Loucy (cell line): Measurements from ENCODE around the gene MACROH2A2.

Source experiments
- H2AFZ ChIP-seq: fragments of 200-600 bp; sonication (generic); 2 replicates; pipeline ENCODE4 v1.6.0; 2016; ENCODE audit warnings: antibody characterized with exemption, mild to moderate bottlenecking, low read length, moderate library complexity
- H3F3A ChIP-seq: fragments of 200-600 bp; 2 replicates; pipeline ENCODE4 v1.6.0; 2016; ENCODE audit warnings: antibody characterized with exemption, low read depth, mild to moderate bottlenecking
- H3K27me3 ChIP-seq: fragments of 200-600 bp; sonication (generic); 2 replicates; pipeline ENCODE4 v1.6.1; 2014; ENCODE audit warnings: low read length, mild to moderate bottlenecking; ENCODE audit not compliant: insufficient read depth, poor library complexity, severe bottlenecking
- H3K36me3 ChIP-seq: fragments of 200-600 bp; sonication (generic); 2 replicates; pipeline ENCODE4 v1.6.1; 2016; ENCODE audit warnings: low read length; ENCODE audit not compliant: insufficient read depth
- H3K4me1 ChIP-seq: fragments of 200-600 bp; sonication (generic); 2 replicates; pipeline ENCODE4 v1.5.1; 2014; ENCODE audit warnings: low read length, mild to moderate bottlenecking; ENCODE audit not compliant: insufficient read depth, poor library complexity, severe bottlenecking
- H3K4me2 ChIP-seq: fragments of 200-600 bp; sonication (generic); 2 replicates; pipeline ENCODE4 v1.6.0; 2014; ENCODE audit warnings: antibody characterized with exemption, low read length, low read depth, mild to moderate bottlenecking; ENCODE audit not compliant: poor library complexity, severe bottlenecking
- H3K4me3 ChIP-seq: fragments of 200-600 bp; sonication (generic); 2 replicates; pipeline ENCODE4 v1.5.1; 2014; ENCODE audit warnings: low read length, mild to moderate bottlenecking, mixed read lengths; ENCODE audit not compliant: poor library complexity, severe bottlenecking
- H3K79me2 ChIP-seq: fragments of 200-600 bp; sonication (generic); 2 replicates; pipeline ENCODE4 v1.6.1; 2014; ENCODE audit warnings: low read length; ENCODE audit not compliant: insufficient read depth
- H3K9ac ChIP-seq: fragments of 200-600 bp; sonication (generic); 2 replicates; pipeline ENCODE4 v1.6.0; 2014; ENCODE audit warnings: mild to moderate bottlenecking, low read depth, low read length, moderate library complexity; ENCODE audit not compliant: poor library complexity, severe bottlenecking
- H3K9me2 ChIP-seq: fragments of 200-600 bp; sonication (generic); replicated peaks from 2 replicates; pipeline ENCODE4 v1.6.1; 2016; ENCODE audit warnings: low read depth, low read length, mixed read lengths
- H3K9me3 ChIP-seq: fragments of 200-600 bp; sonication (generic); 2 replicates; pipeline ENCODE4 v1.6.1; 2014; ENCODE audit warnings: mild to moderate bottlenecking, antibody characterized with exemption, low read length, low read depth; ENCODE audit not compliant: insufficient read depth
- H4K20me1 ChIP-seq: fragments of 200-600 bp; sonication (generic); 2 replicates; pipeline ENCODE4 v1.6.0; 2014; ENCODE audit warnings: antibody characterized with exemption, low read length, mild to moderate bottlenecking; ENCODE audit not compliant: insufficient read depth, poor library complexity, severe bottlenecking
- EZH2phosphoT487 ChIP-seq: fragments of 200-600 bp; IDR thresholded peaks from 2 replicates; pipeline ENCODE4 v1.6.1; 2018; ENCODE audit warnings: antibody characterized with exemption, mild to moderate bottlenecking, moderate library complexity, borderline replicate concordance
- TF ChIP-seq, protein P1 (sequence below): fragments of 200-600 bp; sonication (generic); conservative IDR thresholded peaks from 2 replicates; pipeline ENCODE4 v1.5.1; 2014; ENCODE audit warnings: mild to moderate bottlenecking, antibody characterized with exemption, low read length

The MACROH2A2 gene

DNA sequence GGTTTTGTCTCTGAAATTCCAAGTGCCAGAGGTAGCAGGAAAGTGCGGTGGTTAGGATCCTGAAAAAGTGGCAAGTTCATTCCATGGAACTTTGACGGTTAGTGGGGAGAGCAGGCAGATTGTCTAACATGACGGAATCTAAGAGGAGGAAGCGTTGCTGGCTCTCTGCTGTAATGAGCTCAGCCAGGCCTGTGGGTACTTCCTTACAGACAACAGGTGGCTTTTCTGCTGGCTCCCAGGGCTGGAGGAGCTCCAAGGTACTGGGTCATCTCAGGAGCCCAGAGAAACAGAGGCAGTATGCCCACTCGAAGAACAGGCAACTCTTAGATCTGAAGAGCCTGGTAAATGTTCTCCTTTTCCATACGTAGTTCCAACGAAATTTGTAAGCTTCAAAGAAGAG is 83.0 kb downstream of the MACROH2A2 start:
- Histone ChIP-seq H3K36me3 (no peaks in the 10 kb centered on the region), H3K4me1 (no peaks in the 10 kb centered on the region), H3K79me2 (no peaks in the 10 kb centered on the region), H3F3A (no peaks in the 10 kb centered on the region), H4K20me1 (no peaks in the 10 kb centered on the region), H3K27me3 (no peaks in the 10 kb centered on the region), H3K4me2 (no peak overlapping the region), H2AFZ (no peak overlapping the region), H3K9me2 (no peaks in the 10 kb centered on the region), H3K9ac (no peak overlapping the region), H3K4me3 (no peak overlapping the region), H3K9me3 (no peaks in the 10 kb centered on the region)
- no peak for TF ChIP-seq EZH2phosphoT487
- TF ChIP-seq, protein P1, sequence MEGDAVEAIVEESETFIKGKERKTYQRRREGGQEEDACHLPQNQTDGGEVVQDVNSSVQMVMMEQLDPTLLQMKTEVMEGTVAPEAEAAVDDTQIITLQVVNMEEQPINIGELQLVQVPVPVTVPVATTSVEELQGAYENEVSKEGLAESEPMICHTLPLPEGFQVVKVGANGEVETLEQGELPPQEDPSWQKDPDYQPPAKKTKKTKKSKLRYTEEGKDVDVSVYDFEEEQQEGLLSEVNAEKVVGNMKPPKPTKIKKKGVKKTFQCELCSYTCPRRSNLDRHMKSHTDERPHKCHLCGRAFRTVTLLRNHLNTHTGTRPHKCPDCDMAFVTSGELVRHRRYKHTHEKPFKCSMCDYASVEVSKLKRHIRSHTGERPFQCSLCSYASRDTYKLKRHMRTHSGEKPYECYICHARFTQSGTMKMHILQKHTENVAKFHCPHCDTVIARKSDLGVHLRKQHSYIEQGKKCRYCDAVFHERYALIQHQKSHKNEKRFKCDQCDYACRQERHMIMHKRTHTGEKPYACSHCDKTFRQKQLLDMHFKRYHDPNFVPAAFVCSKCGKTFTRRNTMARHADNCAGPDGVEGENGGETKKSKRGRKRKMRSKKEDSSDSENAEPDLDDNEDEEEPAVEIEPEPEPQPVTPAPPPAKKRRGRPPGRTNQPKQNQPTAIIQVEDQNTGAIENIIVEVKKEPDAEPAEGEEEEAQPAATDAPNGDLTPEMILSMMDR = no peak

DNA sequence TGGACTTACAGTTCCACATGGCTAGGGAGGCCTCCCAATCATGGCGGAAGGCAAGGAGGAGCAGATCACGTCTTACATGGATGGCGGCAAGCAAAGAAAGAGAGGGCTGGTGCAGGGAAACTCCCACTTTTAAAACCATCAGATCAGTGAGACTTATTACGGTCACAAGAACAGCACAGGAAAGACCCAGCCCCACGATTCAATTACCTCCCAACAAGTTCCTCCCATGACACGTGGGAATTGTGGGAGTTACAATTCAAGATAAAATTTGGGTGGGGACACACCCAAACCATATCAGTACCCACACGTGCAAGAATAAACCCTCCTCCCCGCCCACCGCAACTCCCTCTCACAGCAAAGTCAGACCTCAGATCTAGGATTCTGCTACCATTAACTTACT is 84.5 kb downstream of the MACROH2A2 start:
- no peaks in the 10 kb centered on the region for H3K9me3 ChIP-seq

DNA sequence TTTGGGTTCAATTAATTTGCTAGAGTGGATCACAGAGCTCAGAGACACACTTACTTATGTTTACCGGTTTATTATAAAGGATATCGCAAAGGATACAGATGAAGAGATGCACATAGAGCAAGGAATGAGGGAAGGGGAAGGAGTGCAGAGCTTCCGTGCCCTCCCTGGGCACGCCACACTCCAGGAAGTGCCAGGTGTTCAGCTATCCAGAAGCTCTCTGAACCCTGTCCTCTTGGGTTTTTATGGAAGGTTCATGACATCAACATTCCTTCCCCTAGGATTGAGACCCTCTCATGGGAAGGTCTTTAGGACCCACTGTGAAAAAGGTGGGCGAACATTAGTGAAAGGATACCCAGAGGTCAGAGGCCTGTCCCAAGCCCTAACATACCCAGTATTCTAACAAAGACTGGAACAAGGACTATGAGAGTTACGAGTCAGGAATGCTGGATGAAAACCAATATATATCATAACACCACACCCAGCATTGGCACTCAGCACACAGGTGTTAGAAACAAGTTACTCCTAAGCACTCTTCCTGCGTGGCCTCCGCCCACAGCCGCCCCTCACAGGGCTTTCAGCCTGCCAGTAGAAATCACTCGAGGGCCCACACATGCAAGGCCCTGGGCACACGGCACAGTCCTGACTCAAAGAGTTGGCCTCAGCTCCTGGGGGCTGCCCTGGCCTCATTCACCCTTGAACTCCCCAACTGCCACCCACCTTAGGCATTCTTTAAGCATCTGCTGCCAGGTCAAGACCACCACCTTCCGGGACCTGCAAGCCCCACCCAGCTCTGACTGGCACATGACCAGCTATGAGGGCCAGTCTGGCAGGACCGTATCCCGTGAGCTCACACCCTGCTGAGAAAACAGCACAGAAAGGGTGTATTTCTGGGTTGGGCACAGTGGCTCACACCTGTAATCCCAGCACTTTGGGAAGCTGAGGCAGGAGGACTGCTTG is 85.6 kb downstream of the MACROH2A2 start:
- H3K79me2 ChIP-seq = no peaks in the 10 kb centered on the region
- no peak overlapping the region for H2AFZ ChIP-seq
- H3K27me3 ChIP-seq = no peaks in the 10 kb centered on the region
- H3K9ac ChIP-seq = no peak overlapping the region
- H3K4me2 ChIP-seq = no peak overlapping the region
- no peaks in the 10 kb centered on the region for H4K20me1 ChIP-seq
- H3K9me3 ChIP-seq = no peaks in the 10 kb centered on the region
- no peak overlapping the region for H3K4me3 ChIP-seq
- H3K4me1 ChIP-seq = no peaks in the 10 kb centered on the region
- H3F3A ChIP-seq = no peaks in the 10 kb centered on the region
- H3K9me2 ChIP-seq = no peaks in the 10 kb centered on the region
- no peak for TF ChIP-seq EZH2phosphoT487
- TF ChIP-seq, protein P1 = no peak
- no peaks in the 10 kb centered on the region for H3K36me3 ChIP-seq

More for the DNA sequence above, 84.5 kb downstream of the MACROH2A2 start:
- Histone ChIP-seq H4K20me1 (no peaks in the 10 kb centered on the region), H3K27me3 (no peaks in the 10 kb centered on the region), H3K4me2 (no peak overlapping the region), H3K79me2 (no peaks in the 10 kb centered on the region), H3K9me2 (no peaks in the 10 kb centered on the region), H3K36me3 (no peaks in the 10 kb centered on the region), H3F3A (no peaks in the 10 kb centered on the region), H3K4me3 (no peak overlapping the region), H3K9ac (no peak overlapping the region), H3K4me1 (no peaks in the 10 kb centered on the region), H2AFZ (no peak overlapping the region)
- TF ChIP-seq, protein P1 = no peak
- no peak for TF ChIP-seq EZH2phosphoT487
